GM06990 (cell line): ENCODE results near the gene SMIM10L1.
A peak's percentile ranks its signal among the peaks of the same experiment; 100 is the strongest.

ENCODE experiments used
- DNase-seq: peaks from one replicate; pipeline ENCODE4 v3.0.0-alpha.2; 2011; ENCODE audit not compliant: insufficient read length; ENCODE audit errors: extremely low read depth
- H3K27me3 ChIP-seq: replicated peaks from 2 replicates; pipeline ENCODE4 v1.6.0; 2011; ENCODE audit warnings: low read length; ENCODE audit not compliant: control insufficient read depth, insufficient read depth
- H3K36me3 ChIP-seq: 2 replicates; pipeline ENCODE4 v1.5.1; 2011; ENCODE audit warnings: low read length; ENCODE audit not compliant: control insufficient read depth, insufficient read depth
- H3K4me3 ChIP-seq: replicated peaks from 2 replicates; pipeline ENCODE4 v1.5.1; 2011; ENCODE audit warnings: low read depth, mild to moderate bottlenecking, control low read depth, low read length
- TF ChIP-seq, protein P1 (sequence below): IDR thresholded peaks from 2 replicates; pipeline ENCODE4 v1.5.1; 2011; ENCODE audit warnings: low read length, control low read depth, mild to moderate bottlenecking, inconsistent platforms; ENCODE audit not compliant: insufficient read depth, poor library complexity, severe bottlenecking

SMIM10L1 gene

DNA sequence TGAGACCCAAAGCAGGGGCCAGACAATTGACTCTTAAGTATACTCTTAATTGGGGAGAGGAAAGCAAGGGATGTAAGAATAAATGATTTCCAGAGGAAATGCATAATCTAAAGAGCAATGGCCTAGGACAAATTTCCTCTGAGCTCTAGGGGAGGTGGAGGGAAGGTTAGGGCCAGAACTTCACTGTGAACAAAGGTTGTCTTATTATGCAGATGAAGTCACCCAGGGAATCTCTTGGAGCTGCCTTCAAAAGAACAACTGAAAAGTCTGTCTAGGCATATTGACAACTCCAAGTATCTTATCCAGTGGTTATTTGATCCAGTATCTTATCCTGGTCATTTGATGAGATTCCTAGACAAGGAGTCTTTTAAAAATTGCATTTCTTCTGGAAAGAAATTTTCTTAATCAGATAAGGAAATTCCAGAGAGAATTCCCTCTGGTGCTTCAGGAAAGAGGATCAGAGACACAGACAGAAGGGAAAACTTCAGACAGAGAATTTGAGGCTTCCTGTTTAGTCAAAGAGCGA is 16.5 kb upstream of the SMIM10L1 start:
- TF ChIP-seq, protein P1, sequence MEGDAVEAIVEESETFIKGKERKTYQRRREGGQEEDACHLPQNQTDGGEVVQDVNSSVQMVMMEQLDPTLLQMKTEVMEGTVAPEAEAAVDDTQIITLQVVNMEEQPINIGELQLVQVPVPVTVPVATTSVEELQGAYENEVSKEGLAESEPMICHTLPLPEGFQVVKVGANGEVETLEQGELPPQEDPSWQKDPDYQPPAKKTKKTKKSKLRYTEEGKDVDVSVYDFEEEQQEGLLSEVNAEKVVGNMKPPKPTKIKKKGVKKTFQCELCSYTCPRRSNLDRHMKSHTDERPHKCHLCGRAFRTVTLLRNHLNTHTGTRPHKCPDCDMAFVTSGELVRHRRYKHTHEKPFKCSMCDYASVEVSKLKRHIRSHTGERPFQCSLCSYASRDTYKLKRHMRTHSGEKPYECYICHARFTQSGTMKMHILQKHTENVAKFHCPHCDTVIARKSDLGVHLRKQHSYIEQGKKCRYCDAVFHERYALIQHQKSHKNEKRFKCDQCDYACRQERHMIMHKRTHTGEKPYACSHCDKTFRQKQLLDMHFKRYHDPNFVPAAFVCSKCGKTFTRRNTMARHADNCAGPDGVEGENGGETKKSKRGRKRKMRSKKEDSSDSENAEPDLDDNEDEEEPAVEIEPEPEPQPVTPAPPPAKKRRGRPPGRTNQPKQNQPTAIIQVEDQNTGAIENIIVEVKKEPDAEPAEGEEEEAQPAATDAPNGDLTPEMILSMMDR, result no peak
- no peak for DNase-seq
- H3K27me3 ChIP-seq, result no peaks in the 10 kb centered on the region
- no peaks in the 10 kb centered on the region for H3K36me3 ChIP-seq
- no peak overlapping the region for H3K4me3 ChIP-seq

DNA sequence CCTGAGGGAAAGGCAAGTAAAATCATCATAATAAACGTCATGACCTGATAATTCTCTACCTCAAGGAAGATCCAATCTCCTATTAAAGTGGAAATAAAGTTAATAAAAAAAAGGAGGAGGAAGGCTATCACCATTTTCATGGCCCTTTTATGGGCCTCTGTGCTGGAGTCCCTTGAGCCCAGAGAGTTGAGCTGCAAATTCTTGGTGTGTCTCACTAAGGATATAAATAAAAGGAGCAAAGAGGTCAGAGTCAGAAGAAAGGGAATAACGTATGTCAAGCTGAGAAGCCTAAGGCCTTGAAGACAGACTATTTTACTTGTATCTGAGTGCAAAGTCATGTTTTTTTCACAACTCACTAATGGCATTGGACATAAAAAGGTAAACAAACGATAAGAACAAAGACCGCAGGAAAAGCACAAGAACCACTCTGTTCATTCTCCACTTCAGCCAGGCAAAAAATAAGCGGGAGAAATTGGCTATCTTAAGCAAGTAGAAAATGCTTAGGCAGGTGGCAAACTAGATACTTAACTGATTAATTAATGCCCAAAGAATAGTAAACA is 12.0 kb upstream of the SMIM10L1 start:
- no peak for DNase-seq
- TF ChIP-seq, protein P1, result no peak
- H3K36me3 ChIP-seq, result no peaks in the 10 kb centered on the region; the same call in 1 of the 2 replicates
- no peak overlapping the region for H3K4me3 ChIP-seq
- no peaks in the 10 kb centered on the region for H3K27me3 ChIP-seq

DNA sequence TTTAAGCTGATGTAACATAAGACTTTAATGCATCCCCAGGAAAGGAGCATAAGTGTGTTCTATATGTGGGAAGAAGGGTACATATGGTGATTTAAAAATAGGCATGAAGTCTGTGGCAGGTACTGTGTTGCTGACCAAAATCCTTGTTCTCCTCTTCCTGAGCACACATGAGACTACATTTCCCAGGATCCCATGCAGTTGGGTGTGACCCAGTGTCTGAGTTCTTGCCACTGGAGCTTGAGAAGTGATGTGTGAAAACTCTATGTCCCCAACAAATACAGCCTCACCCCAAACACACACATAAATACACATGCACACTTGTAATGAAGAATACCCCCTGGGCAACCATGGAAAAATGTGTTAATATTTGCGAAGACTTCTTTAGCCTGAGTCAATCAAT is 8.5 kb upstream of the SMIM10L1 start:
- Histone ChIP-seq H3K4me3 (no peak overlapping the region), H3K36me3 (peaks cover 3% of the 10 kb centered on the region), H3K27me3 (no peaks in the 10 kb centered on the region)
- no peak for DNase-seq
- TF ChIP-seq, protein P1, result no peak

DNA sequence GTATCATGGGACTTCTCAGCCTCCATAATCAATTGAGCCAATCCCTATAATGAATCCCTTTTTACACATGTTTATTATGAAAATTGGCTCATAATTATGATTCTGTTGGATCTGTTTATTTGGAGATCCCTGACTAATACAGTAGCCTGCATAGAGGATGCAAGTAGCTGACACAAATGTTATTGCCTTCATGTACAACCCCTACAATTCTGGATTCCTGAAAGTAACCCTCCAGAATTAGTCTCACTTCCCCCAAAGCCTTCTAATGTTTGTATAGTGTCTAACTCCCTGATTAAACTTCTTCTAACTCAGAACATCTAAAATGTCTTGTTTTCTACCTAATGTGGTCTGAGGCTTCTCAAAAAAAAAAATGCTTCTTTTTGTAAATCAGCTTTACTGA is 6.6 kb upstream of the SMIM10L1 start:
- no peak for DNase-seq
- H3K4me3 ChIP-seq, result no peak overlapping the region
- no peaks in the 10 kb centered on the region for H3K27me3 ChIP-seq
- peaks cover 3% of the 10 kb centered on the region for H3K36me3 ChIP-seq
- TF ChIP-seq, protein P1, result no peak

DNA sequence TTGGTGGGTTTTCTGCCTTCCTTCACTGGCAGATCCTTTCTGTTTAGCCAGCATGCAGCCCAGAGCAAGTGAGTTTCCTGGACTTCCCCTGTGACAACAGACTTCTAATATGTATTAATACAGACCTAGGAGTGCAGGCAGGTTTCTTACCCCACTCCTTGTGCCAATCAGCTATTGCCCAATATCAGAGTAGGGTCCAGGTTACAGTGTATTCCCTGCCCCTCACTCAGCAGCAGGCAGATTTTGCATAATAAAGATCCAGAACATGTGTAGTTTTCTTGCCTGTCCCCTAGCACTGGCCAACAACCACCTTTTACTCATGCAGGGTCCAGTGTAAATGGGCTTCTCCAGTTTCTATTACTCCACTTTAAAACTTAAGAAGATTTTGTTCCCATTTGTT is 4.7 kb upstream of the SMIM10L1 start:
- Histone ChIP-seq H3K4me3 (no peak overlapping the region), H3K36me3 (peaks cover 3% of the 10 kb centered on the region), H3K27me3 (no peaks in the 10 kb centered on the region)
- TF ChIP-seq, protein P1, result no peak
- no peak for DNase-seq

DNA sequence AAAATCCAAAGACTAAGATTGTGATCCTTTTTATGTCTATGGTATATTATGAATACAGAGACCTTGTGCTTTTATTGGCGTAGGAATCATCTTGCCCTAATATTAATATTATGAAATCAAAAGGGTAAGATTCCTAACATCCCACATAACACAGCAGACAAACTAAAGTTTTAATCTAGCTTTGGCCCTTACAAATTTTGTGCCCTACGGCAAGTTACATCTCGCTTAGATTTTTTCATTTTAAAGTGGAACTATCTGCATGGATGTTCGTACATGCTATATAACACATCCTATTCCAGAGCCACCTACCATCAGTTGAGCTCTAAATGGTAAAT is 217 bp upstream of the SMIM10L1 start:
- TF ChIP-seq, protein P1, result no peak
- peaks cover 2% of the 10 kb centered on the region for H3K36me3 ChIP-seq
- DNase-seq, result no peak
- peak overlapping the region; percentile 90 for H3K4me3 ChIP-seq
- no peaks in the 10 kb centered on the region for H3K27me3 ChIP-seq
